IMR-90 (cell line): ENCODE measurements around the gene MYH13. TPM values are rescaled to one million over a fixed set of nuclear protein-coding genes. Genes with fewer than 3 reads are reported as not detected.

Experiments
- ATAC-seq: fragments of 200-7000 bp; cut with Tn5 transposase; 2 replicates; pipeline ENCODE4 v1.9.1; 2020; ENCODE audit warnings: low read depth, mild to moderate bottlenecking, moderate library complexity
- BruUV-seq: library from RNA; stranded (reverse); fragments of 400-500 nt; replicated peaks from 2 replicates; lab custom pipeline; 2021; lab: Mats Ljungman, UMichigan
- CTCF ChIA-PET: fragments of 300-600 bp; formaldehyde crosslinking; extraction: SDS; loops from one replicate; lab custom pipeline; 2021; ENCODE audit warnings: antibody characterized with exemption; lab: Yijun Ruan, JAX
- POLR2A ChIA-PET: fragments of 300-600 bp; sonication (Branson Sonifier 250); formaldehyde crosslinking; loops from one replicate; lab custom pipeline; 2022; ENCODE audit warnings: antibody characterized with exemption; ENCODE audit not compliant: unreplicated experiment; lab: Charles Lee
- DNase-seq: peaks from one replicate; pipeline ENCODE4 v3.0.0; 2013
- H2AFZ ChIP-seq: replicated peaks from 2 replicates; pipeline ENCODE3; 2013; ENCODE audit warnings: low read length, mild to moderate bottlenecking; ENCODE audit not compliant: poor library complexity
- H2AK5ac ChIP-seq: 2 replicates; pipeline ENCODE4 v1.6.1; 2013; ENCODE audit warnings: low read depth, low read length, inconsistent platforms
- H2AK9ac ChIP-seq: replicated peaks from 2 replicates; pipeline ENCODE3; 2013; ENCODE audit warnings: mild to moderate bottlenecking, low read depth, low read length, moderate library complexity; ENCODE audit not compliant: poor library complexity
- H2BK120ac ChIP-seq: 2 replicates; pipeline ENCODE4 v1.6.1; 2013; ENCODE audit warnings: low read depth, low read length, inconsistent platforms
- H2BK15ac ChIP-seq: 3 replicates; pipeline ENCODE4 v1.6.1; 2013; ENCODE audit warnings: low read depth, low read length, inconsistent platforms
- H2BK20ac ChIP-seq: 2 replicates; pipeline ENCODE4 v1.6.1; 2013; ENCODE audit warnings: low read depth, mild to moderate bottlenecking, inconsistent platforms, low read length, moderate library complexity
- H2BK5ac ChIP-seq: 2 replicates; pipeline ENCODE4 v1.6.1; 2013; ENCODE audit warnings: mild to moderate bottlenecking, low read depth, low read length, inconsistent platforms; ENCODE audit not compliant: poor library complexity, severe bottlenecking
- H3K14ac ChIP-seq: replicated peaks from 2 replicates; pipeline ENCODE4 v1.6.1; 2013; ENCODE audit warnings: low read depth, low read length, inconsistent platforms
- H3K18ac ChIP-seq: 2 replicates; pipeline ENCODE4 v1.6.1; 2013; ENCODE audit warnings: low read depth, low read length, control low read depth
- H3K23ac ChIP-seq: 2 replicates; pipeline ENCODE4 v1.6.1; 2013; ENCODE audit warnings: low read depth, low read length, inconsistent platforms
- H3K27ac ChIP-seq: 2 replicates; pipeline ENCODE4 v1.5.1; 2013; ENCODE audit warnings: mild to moderate bottlenecking, control low read depth, low read length; ENCODE audit not compliant: insufficient read depth
- H3K27me3 ChIP-seq: 2 replicates; pipeline ENCODE4 v1.6.1; 2013; ENCODE audit warnings: low read length; ENCODE audit not compliant: control insufficient read depth, insufficient read depth
- H3K36me3 ChIP-seq: 2 replicates; pipeline ENCODE4 v1.6.1; 2013; ENCODE audit warnings: low read length, mixed read lengths; ENCODE audit not compliant: control insufficient read depth, insufficient read depth
- H3K4ac ChIP-seq: 2 replicates; pipeline ENCODE4 v1.6.1; 2013; ENCODE audit warnings: low read depth, low read length, inconsistent platforms
- H3K4me1 ChIP-seq: 2 replicates; pipeline ENCODE4 v1.6.1; 2013; ENCODE audit warnings: low read length, mixed read lengths; ENCODE audit not compliant: control insufficient read depth, insufficient read depth
- H3K4me2 ChIP-seq: 2 replicates; pipeline ENCODE4 v1.6.1; 2013; ENCODE audit warnings: low read depth, mild to moderate bottlenecking, control low read depth, low read length, moderate library complexity
- H3K4me3 ChIP-seq: 2 replicates; pipeline ENCODE4 v1.5.1; 2013; ENCODE audit warnings: low read depth, mild to moderate bottlenecking, control low read depth, low read length, moderate library complexity; ENCODE audit not compliant: insufficient read depth
- H3K56ac ChIP-seq: 2 replicates; pipeline ENCODE4 v1.6.1; 2013; ENCODE audit warnings: low read length, inconsistent platforms; ENCODE audit not compliant: insufficient read depth; ENCODE audit errors: extremely low read depth
- H3K79me1 ChIP-seq, 2 experiments: 2 replicates each; pipeline ENCODE4 v1.6.1; 2013; ENCODE audit warnings: low read length in 2 of 2, inconsistent platforms in 1 of 2, low read depth in 1 of 2
- H3K9ac ChIP-seq: 2 replicates; pipeline ENCODE4 v1.6.1; 2013; ENCODE audit warnings: low read depth, low read length, control low read depth
- H3K9me1 ChIP-seq: 2 replicates; pipeline ENCODE4 v1.6.1; 2013; ENCODE audit warnings: low read length, inconsistent platforms; ENCODE audit not compliant: insufficient read depth
- H3K9me3 ChIP-seq: 2 replicates; pipeline ENCODE4 v1.6.1; 2013; ENCODE audit warnings: low read length; ENCODE audit not compliant: control insufficient read depth, insufficient read depth
- H4K20me1 ChIP-seq: 2 replicates; pipeline ENCODE4 v1.6.1; 2013; ENCODE audit warnings: low read length, inconsistent platforms; ENCODE audit not compliant: insufficient read depth
- H4K5ac ChIP-seq: 2 replicates; pipeline ENCODE4 v1.6.1; 2013; ENCODE audit warnings: mild to moderate bottlenecking, low read depth, low read length, control low read depth
- H4K8ac ChIP-seq, 2 experiments: 2 replicates each; pipeline ENCODE4 v1.6.1; 2013; ENCODE audit warnings: low read depth in 2 of 2, low read length in 2 of 2, control low read depth in 1 of 2, inconsistent platforms in 1 of 2
- H4K91ac ChIP-seq: 2 replicates; pipeline ENCODE4 v1.6.1; 2013; ENCODE audit warnings: low read depth, low read length, inconsistent platforms; ENCODE audit not compliant: insufficient read depth
- BHLHE40 ChIP-seq: fragments of 150-350 bp; IDR thresholded peaks from 2 replicates; pipeline ENCODE4 v1.6.1; 2016; ENCODE audit warnings: mild to moderate bottlenecking, low read depth, low read length
- CEBPB ChIP-seq: IDR thresholded peaks from 2 replicates; pipeline ENCODE4 v1.6.1; 2012; ENCODE audit warnings: low read depth, low read length, improper control_type of control experiment
- CHD1 ChIP-seq: IDR thresholded peaks from 2 replicates; pipeline ENCODE4 v1.6.1; 2012; ENCODE audit warnings: low read depth, low read length, improper control_type of control experiment
- ELK1 ChIP-seq: fragments of 150-350 bp; IDR thresholded peaks from 2 replicates; pipeline ENCODE4 v1.6.1; 2016; ENCODE audit warnings: low read depth, mild to moderate bottlenecking, low read length, moderate library complexity, borderline replicate concordance
- FOS ChIP-seq: fragments of 150-350 bp; IDR thresholded peaks from 2 replicates; pipeline ENCODE4 v1.6.1; 2016; ENCODE audit warnings: low read depth, low read length
- MAFK ChIP-seq: IDR thresholded peaks from 2 replicates; pipeline ENCODE4 v1.6.1; 2012; ENCODE audit warnings: low read depth, low read length, improper control_type of control experiment
- MAZ ChIP-seq: IDR thresholded peaks from 2 replicates; pipeline ENCODE4 v1.6.1; 2012; ENCODE audit warnings: low read depth, mild to moderate bottlenecking, low read length, improper control_type of control experiment, moderate library complexity, borderline replicate concordance
- MXI1 ChIP-seq: IDR thresholded peaks from 2 replicates; pipeline ENCODE4 v1.6.1; 2012; ENCODE audit warnings: low read depth, mild to moderate bottlenecking, low read length, moderate library complexity, borderline replicate concordance
- NFE2L2 ChIP-seq: fragments of 150-350 bp; IDR thresholded peaks from 2 replicates; pipeline ENCODE4 v1.6.1; 2016; ENCODE audit warnings: low read depth, mild to moderate bottlenecking, low read length
- POLR2A ChIP-seq: IDR thresholded peaks from 2 replicates; pipeline ENCODE4 v1.6.1; 2012; ENCODE audit warnings: mild to moderate bottlenecking, low read depth, low read length
- RAD21 ChIP-seq: IDR thresholded peaks from 2 replicates; pipeline ENCODE4 v1.6.1; 2012; ENCODE audit warnings: low read length, improper control_type of control experiment
- RCOR1 ChIP-seq: IDR thresholded peaks from 2 replicates; pipeline ENCODE4 v1.6.1; 2012; ENCODE audit warnings: mild to moderate bottlenecking, low read length, improper control_type of control experiment; ENCODE audit not compliant: insufficient replicate concordance
- RFX5 ChIP-seq: IDR thresholded peaks from 2 replicates; pipeline ENCODE4 v1.8.0; 2012; ENCODE audit warnings: low read depth, mild to moderate bottlenecking, low read length, moderate library complexity
- SMC3 ChIP-seq: fragments of 150-350 bp; IDR thresholded peaks from 2 replicates; pipeline ENCODE4 v1.6.1; 2016; ENCODE audit warnings: low read depth, mild to moderate bottlenecking, antibody characterized with exemption, low read length, moderate library complexity
- USF2 ChIP-seq: fragments of 150-350 bp; IDR thresholded peaks from 2 replicates; pipeline ENCODE4 v1.6.1; 2017; ENCODE audit warnings: mild to moderate bottlenecking, antibody characterized with exemption, low read length, low read depth
- WGBS, 2 experiments: methylation state at CpG; one replicate each; pipeline versions ENCODE4 v1.1.5 to v1.1.7; 2013; ENCODE audit warnings: missing lambda C conversion rate in 2 of 2; ENCODE audit not compliant: insufficient read length in 1 of 2; ENCODE audit errors: extremely low coverage in 2 of 2; 5-methylcytosine and 5-hydroxymethylcytosine counted together
- dilution Hi-C: fragments of 300-500 bp; cut with HindIII; formaldehyde crosslinking; loops from one replicate; pipeline ENCODE4 v1.14.3; 2018; ENCODE audit warnings: low sequenced_read_pairs; ENCODE audit not compliant: unreplicated experiment
- in situ Hi-C: fragments of 300-500 bp; cut with MboI; formaldehyde crosslinking; loops from 3 replicates; pipeline ENCODE4 v1.14.3; 2019; ENCODE audit warnings: low sequenced_read_pairs, inconsistent platforms, mixed read lengths
- intact Hi-C: fragments of 100-400 bp; cut with micrococcal nuclease; formaldehyde crosslinking; loops from 2 replicates; pipeline ENCODE4 v1.10.0; 2022
- polyA plus RNA-seq, 3 experiments: library from polyadenylated mRNA; depleted of rRNA; stranded (reverse); fragments of >200 nt; gene quantifications; 2 replicates each; pipeline ENCODE4 v1.2.3, GENCODE V29; 2012; ENCODE audit warnings: low replicate concordance in 1 of 3
- total RNA-seq: library from RNA; depleted of rRNA; stranded (reverse); fragments of >200 nt; gene quantifications from 2 replicates; pipeline ENCODE4 v1.2.3, GENCODE V29; 2012
- TF ChIP-seq, protein P1 (sequence below): conservative IDR thresholded peaks from 2 replicates; pipeline ENCODE4 v1.5.1; 2012; ENCODE audit warnings: mild to moderate bottlenecking, low read depth, low read length, improper control_type of control experiment

MYH13 gene
- total and polyA plus RNA-seq, 2 of the 4 experiments (the other 2 are of a cell fraction): not detected

DNA sequence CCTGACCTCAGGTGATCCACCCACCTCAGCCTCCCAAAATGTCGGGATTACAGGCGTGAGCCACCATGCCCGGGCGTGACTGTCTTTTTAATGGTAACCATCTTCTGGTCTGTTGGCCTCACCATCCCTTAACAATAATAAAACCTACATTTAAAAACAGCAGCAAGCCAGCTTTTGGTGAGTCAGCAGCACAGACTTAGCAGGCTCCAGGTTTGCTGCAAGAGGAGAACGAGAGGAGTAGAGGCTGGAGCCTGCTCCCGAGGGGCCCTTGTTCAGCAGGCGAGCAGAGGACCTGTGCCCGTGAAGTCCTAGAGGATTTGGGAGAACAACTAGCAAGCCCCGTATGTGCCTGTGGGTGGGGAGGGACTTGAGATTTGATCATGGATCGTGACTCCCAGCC, 35.7 kb downstream of the MYH13 start:
- H3K79me1 ChIP-seq: no peaks in the 10 kb centered on the region
- no peak overlapping the region for H4K91ac ChIP-seq
- H4K8ac ChIP-seq: no peak overlapping the region
- TF ChIP-seq FOS (no peak), MXI1 (no peak), RFX5 (no peak), CHD1 (no peak), MAZ (no peak), RCOR1 (no peak), CEBPB (no peak), BHLHE40 (no peak), SMC3 (no peak), MAFK (no peak), POLR2A (no peak), RAD21 (no peak), NFE2L2 (no peak), ELK1 (no peak), USF2 (no peak)
- TF ChIP-seq, protein P1, sequence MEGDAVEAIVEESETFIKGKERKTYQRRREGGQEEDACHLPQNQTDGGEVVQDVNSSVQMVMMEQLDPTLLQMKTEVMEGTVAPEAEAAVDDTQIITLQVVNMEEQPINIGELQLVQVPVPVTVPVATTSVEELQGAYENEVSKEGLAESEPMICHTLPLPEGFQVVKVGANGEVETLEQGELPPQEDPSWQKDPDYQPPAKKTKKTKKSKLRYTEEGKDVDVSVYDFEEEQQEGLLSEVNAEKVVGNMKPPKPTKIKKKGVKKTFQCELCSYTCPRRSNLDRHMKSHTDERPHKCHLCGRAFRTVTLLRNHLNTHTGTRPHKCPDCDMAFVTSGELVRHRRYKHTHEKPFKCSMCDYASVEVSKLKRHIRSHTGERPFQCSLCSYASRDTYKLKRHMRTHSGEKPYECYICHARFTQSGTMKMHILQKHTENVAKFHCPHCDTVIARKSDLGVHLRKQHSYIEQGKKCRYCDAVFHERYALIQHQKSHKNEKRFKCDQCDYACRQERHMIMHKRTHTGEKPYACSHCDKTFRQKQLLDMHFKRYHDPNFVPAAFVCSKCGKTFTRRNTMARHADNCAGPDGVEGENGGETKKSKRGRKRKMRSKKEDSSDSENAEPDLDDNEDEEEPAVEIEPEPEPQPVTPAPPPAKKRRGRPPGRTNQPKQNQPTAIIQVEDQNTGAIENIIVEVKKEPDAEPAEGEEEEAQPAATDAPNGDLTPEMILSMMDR: no peak
- DNase-seq (peak; percentile 17), ATAC-seq (no peak)
- H3K14ac ChIP-seq: no peak overlapping the region
- no peaks in the 10 kb centered on the region for H3K4me1 ChIP-seq
- no peaks in the 10 kb centered on the region; the same call in 1 of the 2 replicates for H3K27me3 ChIP-seq
- no peak overlapping the region for H2AK5ac ChIP-seq
- peak overlapping the region; percentile 92; the same call in 1 of the 2 replicates for H4K5ac ChIP-seq
- in situ Hi-C loops: no loop called here
- WGBS, 2 experiments: 80% methylated on average over 1 of the region's 10 CpGs; no CpG with 5 or more reads in 1 of the 2 experiments
- H2AFZ ChIP-seq: no peak overlapping the region
- no peak overlapping the region for H2AK9ac ChIP-seq
- H2BK120ac ChIP-seq: no peak overlapping the region
- no peak overlapping the region for H3K4ac ChIP-seq
- dilution Hi-C loops: no loop called here
- peak overlapping the region; percentile 72 for H3K27ac ChIP-seq
- no peak overlapping the region for H2BK20ac ChIP-seq
- H3K23ac ChIP-seq: no peak overlapping the region
- peak overlapping the region; percentile 79 for H3K18ac ChIP-seq
- H3K56ac ChIP-seq: no peak overlapping the region
- intact Hi-C loops: no loop called here
- H2BK5ac ChIP-seq: peak overlapping the region; percentile 76
- H2BK15ac ChIP-seq: no peak overlapping the region
- H3K9me1 ChIP-seq: no peaks in the 10 kb centered on the region
- peak overlapping the region; percentile 30; the same call in 1 of the 2 replicates for H3K4me2 ChIP-seq
- H3K9me3 ChIP-seq: no peaks in the 10 kb centered on the region
- H4K20me1 ChIP-seq: no peaks in the 10 kb centered on the region
- H3K9ac ChIP-seq: no peak overlapping the region
- CTCF ChIA-PET: interaction anchor here (1.2 kb wide), 1 partner anchor 9 kb away, joined by 3 read pairs; no protein-coding TSS in a partner anchor
- BruUV-seq: no TSS peak
- H3K36me3 ChIP-seq: no peaks in the 10 kb centered on the region
- POLR2A ChIA-PET: no interaction called here
- H3K4me3 ChIP-seq: no peak overlapping the region
